Measurements from ENCODE around the gene RNASEL. TPM values are rescaled to one million over a fixed set of nuclear protein-coding genes. Genes with fewer than 3 reads are reported as not detected.

Gene RNASEL
- total RNA-seq, 4 donors from 2014 or later, result 6.4 to 14.6 (median 10.2) TPM

DNA sequence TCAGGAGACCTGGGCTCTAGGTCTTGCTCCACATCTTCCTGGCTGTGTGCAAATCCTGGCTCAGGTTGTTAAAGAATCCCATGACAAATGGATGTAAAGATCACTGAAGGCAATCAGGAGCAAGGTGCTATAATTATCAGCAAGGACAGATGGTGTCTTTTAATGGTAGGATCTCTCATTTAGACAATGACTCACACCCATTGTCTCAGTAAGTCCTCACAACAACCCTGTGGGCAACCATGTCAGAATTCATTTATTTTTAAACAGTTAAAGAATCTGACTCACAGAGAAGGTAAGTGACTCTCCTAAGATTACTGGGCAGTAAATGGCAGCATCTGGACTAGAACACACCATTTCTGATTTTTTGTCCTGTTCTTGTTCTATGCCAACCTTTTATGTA, 32.8 kb downstream of the RNASEL start:
- TF ChIP-seq CTCF (IDR thresholded peaks at IDR 0.05; ENCODE audit: low read depth), result no peak

DNA sequence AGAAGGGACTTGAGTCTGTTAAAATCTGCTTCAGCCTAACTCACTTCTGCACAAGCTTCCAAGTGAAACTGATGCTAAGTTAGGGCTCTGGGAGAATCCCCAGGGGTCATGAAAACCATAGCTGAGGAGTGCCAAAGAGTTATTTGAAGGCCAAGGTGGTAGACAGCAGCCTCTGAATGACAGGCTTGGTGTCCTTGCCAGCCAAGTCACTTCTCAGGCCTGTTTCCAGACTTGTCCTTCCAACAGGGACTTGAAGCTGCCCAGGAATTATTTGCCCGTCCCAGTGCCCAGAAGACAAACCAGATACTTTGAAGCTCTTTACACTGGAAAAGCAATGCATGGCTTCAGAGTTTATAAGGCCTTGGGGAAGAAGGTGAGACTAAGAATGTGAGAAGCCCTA, 33.6 kb downstream of the RNASEL start:
- TF ChIP-seq CTCF (IDR thresholded peaks at IDR 0.05; ENCODE audit: low read depth), result no peak

DNA sequence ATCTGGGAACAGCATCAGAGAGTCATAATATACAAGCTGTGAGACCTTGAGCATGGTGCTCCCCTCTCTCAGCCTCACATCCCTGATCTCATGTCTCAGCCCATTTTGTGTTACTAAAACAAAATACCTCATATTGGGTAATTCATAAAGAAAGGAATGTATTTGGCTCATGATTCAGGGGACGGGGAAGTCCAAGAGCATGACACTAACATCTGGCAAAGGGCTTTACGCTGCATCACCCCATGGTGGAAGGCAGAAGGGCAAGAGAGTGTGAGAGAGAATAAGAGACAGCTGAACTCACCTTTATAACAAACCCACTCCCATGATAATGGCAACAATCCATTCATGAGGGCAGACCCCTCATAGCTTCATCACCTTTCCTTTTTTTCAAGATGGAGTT, 36.5 kb downstream of the RNASEL start:
- no peak for TF ChIP-seq CTCF (IDR thresholded peaks at IDR 0.05; ENCODE audit: low read depth)

DNA sequence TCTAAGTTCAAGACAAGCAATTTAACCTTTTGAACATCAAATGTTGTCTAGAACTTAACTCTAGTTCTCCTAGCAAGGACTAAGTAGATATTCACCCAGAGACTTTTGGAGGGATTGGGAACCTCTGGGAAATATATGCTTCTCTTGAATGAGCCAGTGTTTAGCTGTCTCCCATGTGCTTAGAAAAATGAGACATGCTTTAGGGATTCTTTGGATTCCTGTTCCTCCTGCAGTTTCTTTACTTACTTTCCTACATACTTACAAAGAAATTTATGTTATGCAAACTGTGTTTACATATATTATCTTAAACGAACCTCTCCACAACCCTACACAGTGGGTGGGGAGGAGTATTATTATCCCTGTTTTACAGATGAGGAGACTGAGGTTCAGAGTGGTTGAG, 39.2 kb downstream of the RNASEL start:
- TF ChIP-seq CTCF (IDR thresholded peaks at IDR 0.05; ENCODE audit: low read depth), result no peak

GRCh38 chr1:182549346-182549745, 39.7 kb downstream of the RNASEL start:
- TF ChIP-seq CTCF (IDR thresholded peaks at IDR 0.05; ENCODE audit: low read depth), result no peak

GRCh38 chr1:182533896-182534295, 55.2 kb downstream of the RNASEL start:
- TF ChIP-seq CTCF (IDR thresholded peaks at IDR 0.05; ENCODE audit: low read depth), result no peak

DNA sequence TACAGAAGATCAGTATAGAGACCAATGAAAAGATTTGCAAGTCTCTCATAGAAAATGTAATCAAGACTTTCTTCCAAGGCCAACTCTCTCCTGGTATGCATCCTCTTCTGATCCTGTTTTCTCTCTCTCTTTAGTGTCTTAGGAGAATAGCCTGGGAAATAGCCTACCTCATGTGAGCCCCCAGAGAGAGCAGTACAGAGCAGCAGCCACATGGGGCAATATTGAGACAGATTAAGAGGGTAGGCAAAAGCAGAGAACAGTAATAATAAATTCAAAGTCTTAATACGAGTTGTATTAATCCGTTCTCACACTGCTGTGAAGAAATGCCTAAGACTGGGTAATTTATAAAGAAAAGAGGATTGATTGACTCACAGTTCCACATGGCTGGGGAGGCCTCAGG, 61.4 kb downstream of the RNASEL start:
- no peak for TF ChIP-seq CTCF (IDR thresholded peaks at IDR 0.05; ENCODE audit: low read depth)
